Vagina (tissue), 2 donors: ENCODE results near the gene PALLD. TPM values are rescaled to one million over a fixed set of nuclear protein-coding genes. Genes with fewer than 3 reads are reported as not detected.

Experiments
- DNase-seq, 2 donors: peaks; one replicate each; pipeline ENCODE4 v3.0.0-alpha.2; 2017; ENCODE audit errors: extremely low spot score in 2 of 2
- H3K27ac ChIP-seq: fragments of 200-600 bp; sonication (generic); one replicate; pipeline ENCODE4 v1.5.1; 2019
- H3K27me3 ChIP-seq: fragments of 200-600 bp; sonication (generic); one replicate; pipeline ENCODE4 v1.5.1; 2019
- H3K36me3 ChIP-seq, 2 donors: fragments of 200-600 bp; sonication (generic); one replicate each; pipeline ENCODE4 v1.5.1; 2017 to 2019
- H3K4me1 ChIP-seq: fragments of 200-600 bp; sonication (generic); one replicate; pipeline ENCODE4 v1.5.1; 2019
- H3K4me3 ChIP-seq, 2 donors: fragments of 200-600 bp; sonication (generic); 1 replicate in 1 of 2; 2 replicates in 1 of 2; pipeline ENCODE4 v1.5.1; 2016 to 2019
- H3K9me3 ChIP-seq: fragments of 200-600 bp; sonication (generic); one replicate; pipeline ENCODE4 v1.5.1; 2019
- CTCF ChIP-seq, 3 experiments: fragments of 450-650 bp in 2 of 3; fragments of 200-600 bp in 1 of 3; sonication (generic) in 1 of 3; IDR thresholded peaks; one replicate each; pipeline ENCODE4 v1.5.1; 2017 to 2019; ENCODE audit warnings: antibody characterized with exemption in 3 of 3, mild to moderate bottlenecking in 2 of 3, moderate library complexity in 2 of 3
- POLR2A ChIP-seq, 2 donors: fragments of 450-650 bp; IDR thresholded peaks; one replicate each; pipeline ENCODE4 v1.6.1; 2017; ENCODE audit warnings: antibody characterized with exemption in 2 of 2, mild to moderate bottlenecking in 2 of 2, moderate library complexity in 2 of 2
- POLR2AphosphoS5 ChIP-seq, 2 donors: sonication (generic); formaldehyde crosslinking; IDR thresholded peaks; one replicate each; pipeline ENCODE4 v1.9.0; 2017; ENCODE audit warnings: antibody characterized with exemption in 2 of 2, mild to moderate bottlenecking in 2 of 2, low read depth in 1 of 2; ENCODE audit not compliant: insufficient read depth in 1 of 2
- intact Hi-C: fragments of 100-400 bp; cut with DNase I; formaldehyde crosslinking; loops from one replicate; pipeline ENCODE4 v1.15.1; 2023
- total RNA-seq: library from RNA; depleted of rRNA; stranded (reverse); fragments of >200 nt; gene quantifications from one replicate; pipeline ENCODE4 v1.2.3, GENCODE V29; 2016

PALLD gene
- total RNA-seq, 1 donor from 2014 or later, result 229 TPM

- DNase-seq, result no peak
- no peaks in the 10 kb centered on the region for H3K27me3 ChIP-seq
- peaks cover 10% of the 10 kb centered on the region for H3K4me1 ChIP-seq
- no peak for TF ChIP-seq POLR2AphosphoS5 (IDR thresholded peaks at IDR 0.05; ENCODE audit: insufficient read depth in 1 of 2, low read depth in 1 of 2)
- no peak for TF ChIP-seq CTCF (IDR thresholded peaks at IDR 0.05)
- no peak for TF ChIP-seq POLR2A (IDR thresholded peaks at IDR 0.05)
- intact Hi-C loops, result no loop called here
- H3K27ac ChIP-seq, result no peak overlapping the region
- H3K36me3 ChIP-seq, result no peaks in the 10 kb centered on the region
- H3K4me3 ChIP-seq, result no peak overlapping the region
- H3K9me3 ChIP-seq, result no peaks in the 10 kb centered on the region
These were observed 115.7 kb downstream of the PALLD start for GRCh38 chr4:168612450-168613135.

- TF ChIP-seq POLR2A (IDR thresholded peaks at IDR 0.05), result no peak
- no peak for TF ChIP-seq POLR2AphosphoS5 (IDR thresholded peaks at IDR 0.05; ENCODE audit: insufficient read depth in 1 of 2, low read depth in 1 of 2)
- TF ChIP-seq CTCF (IDR thresholded peaks at IDR 0.05), result no peak
- intact Hi-C loops, result no loop called here
These were observed 117.0 kb downstream of the PALLD start for GRCh38 chr4:168613869-168614268.

GRCh38 chr4:168614281-168615057 is 117.6 kb downstream of the PALLD start:
- TF ChIP-seq POLR2AphosphoS5 (IDR thresholded peaks at IDR 0.05; ENCODE audit: insufficient read depth in 1 of 2, low read depth in 1 of 2) (no peak), CTCF (IDR thresholded peaks at IDR 0.05) (no peak), POLR2A (IDR thresholded peaks at IDR 0.05) (no peak)
- intact Hi-C loops, result no loop called here
- no peaks in the 10 kb centered on the region for H3K36me3 ChIP-seq
- H3K27me3 ChIP-seq, result no peaks in the 10 kb centered on the region
- H3K4me3 ChIP-seq, result no peak overlapping the region
- no peaks in the 10 kb centered on the region for H3K9me3 ChIP-seq
- no peak overlapping the region for H3K27ac ChIP-seq
- DNase-seq, result no peak
- peaks cover 10% of the 10 kb centered on the region for H3K4me1 ChIP-seq

More at GRCh38 chr4:168613869-168614268, 117.0 kb downstream of the PALLD start:
- Histone ChIP-seq H3K4me3 (no peak overlapping the region), H3K4me1 (peaks cover 10% of the 10 kb centered on the region), H3K36me3 (no peaks in the 10 kb centered on the region), H3K27me3 (no peaks in the 10 kb centered on the region), H3K27ac (no peak overlapping the region), H3K9me3 (no peaks in the 10 kb centered on the region)
- DNase-seq, result no peak

- TF ChIP-seq CTCF (IDR thresholded peaks at IDR 0.05) (no peak), POLR2A (IDR thresholded peaks at IDR 0.05) (no peak), POLR2AphosphoS5 (IDR thresholded peaks at IDR 0.05; ENCODE audit: insufficient read depth in 1 of 2, low read depth in 1 of 2) (no peak)
- Histone ChIP-seq H3K36me3 (no peaks in the 10 kb centered on the region), H3K27ac (no peak overlapping the region), H3K9me3 (no peaks in the 10 kb centered on the region), H3K27me3 (no peaks in the 10 kb centered on the region), H3K4me3 (no peak overlapping the region), H3K4me1 (peaks cover 10% of the 10 kb centered on the region)
- DNase-seq, result no peak
- intact Hi-C loops, result no loop called here
These were observed 118.6 kb downstream of the PALLD start for GRCh38 chr4:168615294-168616065.
